H9 (cell line): Measurements from ENCODE around the gene CCDC60. TPM values are rescaled to one million over a fixed set of nuclear protein-coding genes. Genes with fewer than 3 reads are reported as not detected.

Experiments used
- DNase-seq: peaks from one replicate; pipeline ENCODE4 v3.0.0-alpha.2; 2017
- H2AFZ ChIP-seq: one replicate; pipeline ENCODE4 v1.6.1; 2013; ENCODE audit warnings: mild to moderate bottlenecking, low read length, control low read depth, moderate library complexity
- H2AK5ac ChIP-seq: 2 replicates; pipeline ENCODE4 v1.6.1; 2013; ENCODE audit warnings: low read length, control low read depth, mixed read lengths; ENCODE audit not compliant: insufficient read length
- H2BK120ac ChIP-seq: one replicate; pipeline ENCODE4 v1.6.1; 2013; ENCODE audit warnings: low read depth, mild to moderate bottlenecking, low read length, control low read depth, inconsistent platforms; ENCODE audit not compliant: poor library complexity, severe bottlenecking
- H2BK12ac ChIP-seq: 2 replicates; pipeline ENCODE4 v1.6.1; 2013; ENCODE audit warnings: low read length, control low read depth, mixed read lengths, low read depth; ENCODE audit not compliant: insufficient read length
- H2BK15ac ChIP-seq: 2 replicates; pipeline ENCODE4 v1.6.1; 2013; ENCODE audit warnings: low read depth, low read length, control low read depth
- H2BK20ac ChIP-seq: one replicate; pipeline ENCODE4 v1.6.1; 2013; ENCODE audit warnings: low read depth, mild to moderate bottlenecking, low read length, control low read depth, inconsistent platforms; ENCODE audit not compliant: poor library complexity, severe bottlenecking
- H2BK5ac ChIP-seq: 2 replicates; pipeline ENCODE4 v1.6.1; 2013; ENCODE audit warnings: low read length, control low read depth, mixed read lengths; ENCODE audit not compliant: insufficient read length
- H3K14ac ChIP-seq: 2 replicates; pipeline ENCODE4 v1.6.1; 2013; ENCODE audit warnings: low read length, control low read depth; ENCODE audit not compliant: insufficient read depth
- H3K18ac ChIP-seq: 2 replicates; pipeline ENCODE4 v1.6.1; 2013; ENCODE audit warnings: low read depth, mild to moderate bottlenecking, mixed read lengths, low read length, control low read depth; ENCODE audit not compliant: insufficient read length
- H3K23ac ChIP-seq: 2 replicates; pipeline ENCODE4 v1.6.1; 2013; ENCODE audit warnings: low read length, control low read depth, mixed read lengths, low read depth; ENCODE audit not compliant: insufficient read length
- H3K23me2 ChIP-seq: 2 replicates; pipeline ENCODE4 v1.6.1; 2013; ENCODE audit warnings: low read depth, mild to moderate bottlenecking, mixed read lengths, low read length, control low read depth; ENCODE audit not compliant: insufficient read length, poor library complexity, severe bottlenecking
- H3K27ac ChIP-seq: 2 replicates; pipeline ENCODE4 v1.5.1; 2013; ENCODE audit warnings: low read length, control low read depth, mixed read lengths, low read depth; ENCODE audit not compliant: insufficient read length
- H3K27me3 ChIP-seq: 2 replicates; pipeline ENCODE4 v1.6.1; 2013; ENCODE audit warnings: low read length, control low read depth, inconsistent platforms; ENCODE audit not compliant: insufficient read depth
- H3K4ac ChIP-seq: 2 replicates; pipeline ENCODE4 v1.6.1; 2013; ENCODE audit warnings: low read depth, mild to moderate bottlenecking, control low read depth, inconsistent platforms, low read length, moderate library complexity
- H3K4me1 ChIP-seq: 2 replicates; pipeline ENCODE4 v1.6.1; 2013; ENCODE audit warnings: low read length, control low read depth, inconsistent platforms; ENCODE audit not compliant: insufficient read depth
- H3K4me2 ChIP-seq: 2 replicates; pipeline ENCODE4 v1.6.1; 2013; ENCODE audit warnings: low read length, control low read depth, mixed read lengths; ENCODE audit not compliant: insufficient read length, insufficient read depth
- H3K56ac ChIP-seq: 2 replicates; pipeline ENCODE4 v1.6.1; 2013; ENCODE audit warnings: low read depth, mild to moderate bottlenecking, mixed read lengths, low read length, control low read depth; ENCODE audit not compliant: insufficient read length
- H3K79me1 ChIP-seq: 2 replicates; pipeline ENCODE4 v1.6.1; 2013; ENCODE audit warnings: low read depth, mild to moderate bottlenecking, moderate library complexity, low read length, control low read depth, inconsistent platforms; ENCODE audit not compliant: insufficient read depth, poor library complexity, severe bottlenecking
- H3K79me2 ChIP-seq: 2 replicates; pipeline ENCODE4 v1.6.1; 2013; ENCODE audit warnings: low read length, control low read depth, inconsistent platforms; ENCODE audit not compliant: insufficient read depth
- H3K9ac ChIP-seq: 2 replicates; pipeline ENCODE4 v1.6.1; 2013; ENCODE audit warnings: low read length, control low read depth, mixed read lengths; ENCODE audit not compliant: insufficient read length; ENCODE audit errors: extremely low read depth
- H3K9me3 ChIP-seq: one replicate; pipeline ENCODE4 v1.6.1; 2013; ENCODE audit warnings: low read depth, low read length, inconsistent platforms; ENCODE audit not compliant: control insufficient read depth
- H3T11ph ChIP-seq: one replicate; pipeline ENCODE4 v1.6.1; 2013; ENCODE audit warnings: mild to moderate bottlenecking, low read length, control low read depth, inconsistent platforms
- H4K20me1 ChIP-seq: one replicate; pipeline ENCODE4 v1.6.1; 2013; ENCODE audit not compliant: control insufficient read depth, insufficient read length, insufficient read depth
- H4K5ac ChIP-seq: 2 replicates; pipeline ENCODE4 v1.6.1; 2013; ENCODE audit warnings: low read depth, mild to moderate bottlenecking, mixed read lengths, low read length, control low read depth; ENCODE audit not compliant: insufficient read length
- H4K8ac ChIP-seq: replicated peaks from 2 replicates; pipeline ENCODE4 v1.6.1; 2013; ENCODE audit warnings: low read length, control low read depth, mixed read lengths, low read depth; ENCODE audit not compliant: insufficient read length
- H4K91ac ChIP-seq: 2 replicates; pipeline ENCODE4 v1.6.1; 2013; ENCODE audit warnings: low read depth, mild to moderate bottlenecking, moderate library complexity, mixed read lengths, low read length, control low read depth; ENCODE audit not compliant: insufficient read length
- H3K27ac Mint-ChIP-seq, 3 experiments: 2 replicates in 2 of 3; 3 replicates in 1 of 3; pipeline ENCODE4 v1.8.0; 2020 to 2021; ENCODE audit warnings: mixed read lengths in 3 of 3, mild to moderate bottlenecking in 1 of 3, moderate library complexity in 1 of 3
- H3K27me3 Mint-ChIP-seq: 2 replicates; pipeline ENCODE4 v1.8.0; 2021; ENCODE audit warnings: low read depth, mild to moderate bottlenecking, moderate library complexity, mixed read lengths
- H3K36me3 Mint-ChIP-seq, 3 experiments: 2 replicates in 2 of 3; 3 replicates in 1 of 3; pipeline ENCODE4 v1.8.0; 2020 to 2021; ENCODE audit warnings: low read depth in 3 of 3, mixed read lengths in 3 of 3; ENCODE audit not compliant: insufficient read depth in 1 of 3
- H3K4me1 Mint-ChIP-seq, 2 experiments: 2 replicates each; pipeline ENCODE4 v1.8.0; 2020; ENCODE audit warnings: mixed read lengths in 2 of 2
- H3K4me3 Mint-ChIP-seq, 2 experiments: 2 replicates in 1 of 2; 3 replicates in 1 of 2; pipeline ENCODE4 v1.8.0; 2020 to 2021; ENCODE audit warnings: mild to moderate bottlenecking in 2 of 2, mixed read lengths in 2 of 2, moderate library complexity in 1 of 2
- H3K9me3 Mint-ChIP-seq, 2 experiments: 2 replicates in 1 of 2; 3 replicates in 1 of 2; pipeline ENCODE4 v1.8.0; 2020; ENCODE audit warnings: mild to moderate bottlenecking in 2 of 2, mixed read lengths in 2 of 2, moderate library complexity in 1 of 2
- WGBS: extraction: QIAGEN DNeasy Blood & Tissue Kit; methylation state at CpG from one replicate; pipeline ENCODE4 v1.1.7; 2013; ENCODE audit warnings: missing lambda C conversion rate, low lambda C conversion rate, mixed read lengths; ENCODE audit not compliant: insufficient read length; ENCODE audit errors: extremely low coverage; 5-methylcytosine and 5-hydroxymethylcytosine counted together
- total RNA-seq: library from RNA; stranded (reverse); gene quantifications from 2 replicates; pipeline ENCODE4 v1.2.1, GENCODE V29; 2021
- TF ChIP-seq, protein P1 (sequence below): fragments of 200-600 bp; sonication (generic); conservative IDR thresholded peaks from 3 replicates; pipeline ENCODE4 v1.8.0; 2021; ENCODE audit warnings: antibody characterized with exemption, mild to moderate bottlenecking

Gene CCDC60
- total RNA-seq, 1 experiment from 2014 or later: 0.44 TPM

DNA sequence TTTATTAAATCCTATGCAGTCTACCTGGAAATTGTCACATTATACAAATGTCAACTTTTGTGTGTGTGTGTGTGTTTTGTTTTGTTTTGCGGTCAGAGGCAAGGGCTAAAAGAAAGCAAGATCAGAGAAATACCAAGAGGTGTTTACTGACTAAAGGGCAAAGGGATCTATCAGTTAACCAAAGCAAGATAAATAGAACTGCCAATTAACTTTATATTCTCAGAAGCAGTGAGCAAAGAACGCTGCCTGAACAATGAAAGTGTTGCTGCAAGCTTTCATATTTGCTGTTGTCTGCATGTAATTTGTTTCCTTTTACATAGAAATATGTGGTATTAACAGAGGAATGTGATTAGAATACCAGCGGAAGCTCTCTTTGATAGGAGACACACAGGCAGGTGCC lies 30.9 kb downstream of the CCDC60 start:
- Histone ChIP-seq H4K5ac (no peak overlapping the region), H3K4me2 (no peak overlapping the region), H3K79me2 (no peaks in the 10 kb centered on the region), H2BK12ac (no peak overlapping the region), H3K27ac (no peak overlapping the region), H3K23ac (no peak overlapping the region), H3K4me1 (peaks cover 19% of the 10 kb centered on the region; the same call in 1 of the 2 replicates), H2BK120ac (no peak overlapping the region), H3K9me3 (no peaks in the 10 kb centered on the region), H3K4ac (no peak overlapping the region), H2BK5ac (no peak overlapping the region), H3K79me1 (no peaks in the 10 kb centered on the region), H2AFZ (no peak overlapping the region), H3T11ph (no peak overlapping the region), H4K8ac (no peak overlapping the region), H4K91ac (no peak overlapping the region), H3K9ac (no peak overlapping the region), H3K23me2 (no peaks in the 10 kb centered on the region), H2AK5ac (no peak overlapping the region), H2BK20ac (no peak overlapping the region), H3K27me3 (no peaks in the 10 kb centered on the region), H4K20me1 (no peaks in the 10 kb centered on the region), H3K14ac (no peak overlapping the region), H3K56ac (no peak overlapping the region), H3K18ac (no peak overlapping the region), H2BK15ac (no peak overlapping the region)
- no peaks in the 10 kb centered on the region; the same call in 1 of the 2 replicates for H3K27me3 Mint-ChIP-seq
- TF ChIP-seq, protein P1, sequence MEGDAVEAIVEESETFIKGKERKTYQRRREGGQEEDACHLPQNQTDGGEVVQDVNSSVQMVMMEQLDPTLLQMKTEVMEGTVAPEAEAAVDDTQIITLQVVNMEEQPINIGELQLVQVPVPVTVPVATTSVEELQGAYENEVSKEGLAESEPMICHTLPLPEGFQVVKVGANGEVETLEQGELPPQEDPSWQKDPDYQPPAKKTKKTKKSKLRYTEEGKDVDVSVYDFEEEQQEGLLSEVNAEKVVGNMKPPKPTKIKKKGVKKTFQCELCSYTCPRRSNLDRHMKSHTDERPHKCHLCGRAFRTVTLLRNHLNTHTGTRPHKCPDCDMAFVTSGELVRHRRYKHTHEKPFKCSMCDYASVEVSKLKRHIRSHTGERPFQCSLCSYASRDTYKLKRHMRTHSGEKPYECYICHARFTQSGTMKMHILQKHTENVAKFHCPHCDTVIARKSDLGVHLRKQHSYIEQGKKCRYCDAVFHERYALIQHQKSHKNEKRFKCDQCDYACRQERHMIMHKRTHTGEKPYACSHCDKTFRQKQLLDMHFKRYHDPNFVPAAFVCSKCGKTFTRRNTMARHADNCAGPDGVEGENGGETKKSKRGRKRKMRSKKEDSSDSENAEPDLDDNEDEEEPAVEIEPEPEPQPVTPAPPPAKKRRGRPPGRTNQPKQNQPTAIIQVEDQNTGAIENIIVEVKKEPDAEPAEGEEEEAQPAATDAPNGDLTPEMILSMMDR: no peak
- peaks cover 8% of the 10 kb centered on the region in 2 experiments; a peak in 4 of 5 replicates for H3K9me3 Mint-ChIP-seq
- WGBS: no CpG with 5 or more reads among the region's 3 CpGs
- no peak overlapping the region for H3K4me3 Mint-ChIP-seq
- DNase-seq: no peak
- H3K27ac Mint-ChIP-seq: no peak overlapping the region; a peak in 1 of 7 replicates
- H3K36me3 Mint-ChIP-seq: peaks cover 4 to 8% (median 8%) of the 10 kb centered on the region in 3 experiments; a peak in 4 of 7 replicates
- H3K4me1 Mint-ChIP-seq: peaks cover 39 to 47% of the 10 kb centered on the region in 2 experiments
